Neural cell (in vitro differentiated cells): ENCODE data around the gene TRAF3. TPM values are rescaled to one million over a fixed set of nuclear protein-coding genes. Genes with fewer than 3 reads are reported as not detected.

Experiments used
- H2AFZ ChIP-seq: fragments of 200-600, 300-800 bp; sonication (generic), shearing (Covaris generic); 2 replicates; pipeline ENCODE4 v1.6.0; 2014; ENCODE audit warnings: low read depth, mild to moderate bottlenecking, antibody characterized with exemption, low read length, moderate library complexity
- H3F3A ChIP-seq: fragments of 200-600 bp; shearing (Covaris generic); 2 replicates; pipeline ENCODE4 v1.6.1; 2016; ENCODE audit warnings: mild to moderate bottlenecking, moderate library complexity, mixed read lengths, antibody characterized with exemption, low read length; ENCODE audit not compliant: insufficient read depth, poor library complexity, severe bottlenecking
- H3K27ac ChIP-seq: fragments of 200-600, 300-800 bp; sonication (generic), shearing (Covaris generic); 2 replicates; pipeline ENCODE4 v1.5.1; 2014; ENCODE audit warnings: mild to moderate bottlenecking, low read length, moderate library complexity
- H3K27me3 ChIP-seq: fragments of 300-800, 200-600 bp; sonication (generic), shearing (Covaris generic); 2 replicates; pipeline ENCODE4 v1.6.0; 2014; ENCODE audit warnings: mild to moderate bottlenecking, low read depth, low read length, moderate library complexity; ENCODE audit not compliant: insufficient read depth
- H3K36me3 ChIP-seq: fragments of 300-800, 200-600 bp; sonication (generic), shearing (Covaris generic); 2 replicates; pipeline ENCODE4 v1.5.1; 2014; ENCODE audit warnings: mild to moderate bottlenecking, antibody characterized with exemption, low read length, moderate library complexity; ENCODE audit not compliant: insufficient read depth
- H3K4me2 ChIP-seq: fragments of 300-800, 200-600 bp; sonication (generic), shearing (Covaris generic); 2 replicates; pipeline ENCODE4 v1.6.0; 2014; ENCODE audit warnings: mild to moderate bottlenecking, low read length
- H3K4me3 ChIP-seq: fragments of 300-800, 200-600 bp; sonication (generic), shearing (Covaris generic); 2 replicates; pipeline ENCODE4 v1.5.1; 2014; ENCODE audit warnings: mild to moderate bottlenecking, low read length, moderate library complexity
- H3K79me2 ChIP-seq: fragments of 200-600 bp; shearing (Covaris generic); replicated peaks from 2 replicates; pipeline ENCODE4 v1.6.0; 2014; ENCODE audit warnings: mild to moderate bottlenecking, low read length, moderate library complexity; ENCODE audit not compliant: insufficient read depth
- H3K9ac ChIP-seq: fragments of 300-800, 200-600 bp; sonication (generic), shearing (Covaris generic); 2 replicates; pipeline ENCODE4 v1.6.1; 2016; ENCODE audit warnings: mild to moderate bottlenecking, low read length, mixed read lengths
- H3K9me2 ChIP-seq: fragments of 200-600 bp; shearing (Covaris generic); 2 replicates; pipeline ENCODE4 v1.6.1; 2016; ENCODE audit warnings: mild to moderate bottlenecking, low read length, mixed read lengths; ENCODE audit not compliant: insufficient read depth
- H3K9me3 ChIP-seq: fragments of 200-600, 300-800 bp; sonication (generic), shearing (Covaris generic); 2 replicates; pipeline ENCODE4 v1.6.1; 2016; ENCODE audit warnings: mild to moderate bottlenecking, mixed run types, low read length, moderate library complexity, mixed read lengths
- H4K20me1 ChIP-seq: fragments of 200-600 bp; shearing (Covaris generic); 2 replicates; pipeline ENCODE4 v1.6.1; 2016; ENCODE audit warnings: mild to moderate bottlenecking, mixed run types; ENCODE audit not compliant: insufficient read depth
- EP300 ChIP-seq: fragments of 450-650 bp; conservative IDR thresholded peaks from 2 replicates; pipeline ENCODE4 v1.6.1; 2014; ENCODE audit warnings: antibody characterized with exemption, mild to moderate bottlenecking, moderate library complexity; ENCODE audit not compliant: poor library complexity, severe bottlenecking
- EZH2 ChIP-seq: fragments of 200-600, 300-800 bp; shearing (Covaris generic), sonication (generic); IDR thresholded peaks from 2 replicates; pipeline ENCODE4 v1.6.1; 2014; ENCODE audit warnings: antibody characterized with exemption, low read length, borderline replicate concordance, mild to moderate bottlenecking; ENCODE audit not compliant: insufficient read depth, poor library complexity, severe bottlenecking
- MXI1 ChIP-seq: fragments of 450-650 bp; conservative IDR thresholded peaks from 2 replicates; pipeline ENCODE4 v1.6.1; 2014; ENCODE audit warnings: antibody characterized with exemption, mild to moderate bottlenecking; ENCODE audit not compliant: poor library complexity, severe bottlenecking
- POLR2AphosphoS5 ChIP-seq: IDR thresholded peaks from 2 replicates; pipeline ENCODE4 v1.6.1; 2012
- RAD21 ChIP-seq: fragments of 450-650 bp; conservative IDR thresholded peaks from 2 replicates; pipeline ENCODE4 v1.6.1; 2014; ENCODE audit warnings: antibody characterized with exemption, mild to moderate bottlenecking, moderate library complexity
- SMC3 ChIP-seq: fragments of 450-650 bp; conservative IDR thresholded peaks from 2 replicates; pipeline ENCODE4 v1.6.1; 2014; ENCODE audit warnings: antibody characterized with exemption, mild to moderate bottlenecking, moderate library complexity; ENCODE audit not compliant: poor library complexity
- TAF1 ChIP-seq: IDR thresholded peaks from 2 replicates; pipeline ENCODE4 v1.6.1; 2012; ENCODE audit warnings: low read depth
- polyA plus RNA-seq: library from polyadenylated mRNA; depleted of rRNA; stranded (reverse); fragments of >200 nt; gene quantifications from 2 replicates; pipeline ENCODE4 v1.2.3, GENCODE V29; 2014
- TF ChIP-seq, protein P1 (sequence below): IDR thresholded peaks from 2 replicates; pipeline ENCODE4 v1.6.1; 2012; ENCODE audit warnings: borderline replicate concordance
- TF ChIP-seq, protein P2 (sequence below): fragments of 450-650 bp; IDR thresholded peaks from 2 replicates; pipeline ENCODE4 v1.5.1; 2014; ENCODE audit warnings: antibody characterized with exemption, mild to moderate bottlenecking, moderate library complexity; ENCODE audit not compliant: poor library complexity, severe bottlenecking

Gene TRAF3
- polyA plus RNA-seq, 1 donor from 2014 or later, result 13.3 TPM

DNA sequence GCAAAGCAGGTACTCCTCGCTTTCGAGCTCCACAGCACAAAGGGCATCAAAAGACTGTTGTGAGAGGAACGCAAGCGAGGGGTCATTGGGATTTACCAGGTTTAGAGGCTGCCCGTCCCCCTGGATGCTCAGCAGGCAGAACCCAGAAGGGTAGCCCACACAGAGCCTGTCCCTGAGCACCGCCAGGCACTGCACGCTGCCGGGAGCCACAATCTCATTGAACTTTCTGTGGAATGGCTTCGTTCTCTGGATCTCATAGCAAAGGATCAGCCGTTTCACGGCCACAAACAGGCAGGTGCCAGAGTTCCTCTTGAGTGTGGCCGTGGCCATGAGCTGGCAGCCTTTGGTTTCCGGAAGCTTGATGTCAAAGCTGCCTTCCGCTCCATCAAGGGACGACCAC lies 166.7 kb downstream of the TRAF3 start:
- no peaks in the 10 kb centered on the region for H3K79me2 ChIP-seq
- no peak overlapping the region for H3K4me2 ChIP-seq
- H2AFZ ChIP-seq, result no peak overlapping the region
- TF ChIP-seq, protein P1, sequence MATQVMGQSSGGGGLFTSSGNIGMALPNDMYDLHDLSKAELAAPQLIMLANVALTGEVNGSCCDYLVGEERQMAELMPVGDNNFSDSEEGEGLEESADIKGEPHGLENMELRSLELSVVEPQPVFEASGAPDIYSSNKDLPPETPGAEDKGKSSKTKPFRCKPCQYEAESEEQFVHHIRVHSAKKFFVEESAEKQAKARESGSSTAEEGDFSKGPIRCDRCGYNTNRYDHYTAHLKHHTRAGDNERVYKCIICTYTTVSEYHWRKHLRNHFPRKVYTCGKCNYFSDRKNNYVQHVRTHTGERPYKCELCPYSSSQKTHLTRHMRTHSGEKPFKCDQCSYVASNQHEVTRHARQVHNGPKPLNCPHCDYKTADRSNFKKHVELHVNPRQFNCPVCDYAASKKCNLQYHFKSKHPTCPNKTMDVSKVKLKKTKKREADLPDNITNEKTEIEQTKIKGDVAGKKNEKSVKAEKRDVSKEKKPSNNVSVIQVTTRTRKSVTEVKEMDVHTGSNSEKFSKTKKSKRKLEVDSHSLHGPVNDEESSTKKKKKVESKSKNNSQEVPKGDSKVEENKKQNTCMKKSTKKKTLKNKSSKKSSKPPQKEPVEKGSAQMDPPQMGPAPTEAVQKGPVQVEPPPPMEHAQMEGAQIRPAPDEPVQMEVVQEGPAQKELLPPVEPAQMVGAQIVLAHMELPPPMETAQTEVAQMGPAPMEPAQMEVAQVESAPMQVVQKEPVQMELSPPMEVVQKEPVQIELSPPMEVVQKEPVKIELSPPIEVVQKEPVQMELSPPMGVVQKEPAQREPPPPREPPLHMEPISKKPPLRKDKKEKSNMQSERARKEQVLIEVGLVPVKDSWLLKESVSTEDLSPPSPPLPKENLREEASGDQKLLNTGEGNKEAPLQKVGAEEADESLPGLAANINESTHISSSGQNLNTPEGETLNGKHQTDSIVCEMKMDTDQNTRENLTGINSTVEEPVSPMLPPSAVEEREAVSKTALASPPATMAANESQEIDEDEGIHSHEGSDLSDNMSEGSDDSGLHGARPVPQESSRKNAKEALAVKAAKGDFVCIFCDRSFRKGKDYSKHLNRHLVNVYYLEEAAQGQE, result no peak
- TF ChIP-seq TAF1 (no peak), EP300 (no peak), POLR2AphosphoS5 (no peak), MXI1 (no peak), EZH2 (no peak)
- no peaks in the 10 kb centered on the region for H3K27me3 ChIP-seq
- H3K36me3 ChIP-seq, result no peaks in the 10 kb centered on the region
- no peaks in the 10 kb centered on the region for H3F3A ChIP-seq
- no peak overlapping the region for H3K9ac ChIP-seq
- no peaks in the 10 kb centered on the region for H3K9me3 ChIP-seq
- no peak overlapping the region for H3K27ac ChIP-seq
- H3K4me3 ChIP-seq, result no peak overlapping the region
- H3K9me2 ChIP-seq, result no peaks in the 10 kb centered on the region
- H4K20me1 ChIP-seq, result no peaks in the 10 kb centered on the region

DNA sequence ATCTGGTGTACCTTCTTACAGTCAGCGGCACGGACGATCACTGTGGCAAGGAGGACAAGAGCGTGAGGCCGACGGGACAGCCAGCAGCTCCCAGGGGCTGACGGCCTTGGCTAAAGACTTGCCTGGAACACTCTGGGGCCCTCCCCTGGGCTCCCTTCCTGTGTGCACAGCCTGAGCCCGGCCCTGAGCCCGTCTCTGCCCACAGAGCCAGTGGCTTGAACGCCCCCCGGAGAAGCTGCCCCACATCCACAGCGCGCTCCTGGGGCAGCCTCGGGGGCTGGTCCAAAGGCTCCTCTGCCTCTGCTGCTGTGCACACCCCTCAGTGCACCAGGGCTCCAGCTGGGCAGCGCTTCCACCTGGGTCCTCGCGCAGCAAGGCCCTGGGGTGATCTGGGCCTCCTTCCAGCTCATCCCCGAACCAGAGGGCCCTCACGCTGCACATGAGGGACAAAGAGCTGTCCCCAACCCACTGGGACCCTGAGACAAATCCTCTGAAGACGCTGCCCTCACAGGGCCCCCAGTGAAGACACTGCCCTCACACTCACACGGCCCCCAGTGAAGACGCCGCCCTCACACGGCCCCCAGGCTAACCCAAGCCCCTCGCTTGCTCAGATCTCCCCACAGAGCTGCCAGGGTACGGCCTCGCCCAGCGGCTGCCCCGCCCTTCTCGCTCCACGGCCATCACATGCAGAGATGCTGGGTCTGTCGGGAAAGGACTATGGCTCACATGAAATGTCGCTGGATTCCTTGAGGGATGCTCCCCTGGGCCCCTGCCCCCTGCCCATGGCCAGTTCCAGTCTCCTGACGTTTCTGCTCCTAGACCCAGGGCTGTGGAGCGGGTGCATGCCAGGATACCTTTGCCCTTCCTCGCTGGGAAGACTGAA lies 167.4 kb downstream of the TRAF3 start:
- Histone ChIP-seq H3K79me2 (no peaks in the 10 kb centered on the region), H3K36me3 (peaks cover 3% of the 10 kb centered on the region), H4K20me1 (no peaks in the 10 kb centered on the region), H3K27ac (no peak overlapping the region), H2AFZ (no peak overlapping the region), H3K4me3 (no peak overlapping the region), H3K27me3 (no peaks in the 10 kb centered on the region), H3K4me2 (no peak overlapping the region), H3K9me2 (no peaks in the 10 kb centered on the region), H3K9me3 (no peaks in the 10 kb centered on the region), H3F3A (no peaks in the 10 kb centered on the region), H3K9ac (no peak overlapping the region)
- TF ChIP-seq, protein P1, result no peak
- TF ChIP-seq EZH2 (no peak), MXI1 (no peak), SMC3 (no peak), EP300 (no peak), POLR2AphosphoS5 (no peak), RAD21 (no peak), TAF1 (no peak)
- TF ChIP-seq, protein P2, sequence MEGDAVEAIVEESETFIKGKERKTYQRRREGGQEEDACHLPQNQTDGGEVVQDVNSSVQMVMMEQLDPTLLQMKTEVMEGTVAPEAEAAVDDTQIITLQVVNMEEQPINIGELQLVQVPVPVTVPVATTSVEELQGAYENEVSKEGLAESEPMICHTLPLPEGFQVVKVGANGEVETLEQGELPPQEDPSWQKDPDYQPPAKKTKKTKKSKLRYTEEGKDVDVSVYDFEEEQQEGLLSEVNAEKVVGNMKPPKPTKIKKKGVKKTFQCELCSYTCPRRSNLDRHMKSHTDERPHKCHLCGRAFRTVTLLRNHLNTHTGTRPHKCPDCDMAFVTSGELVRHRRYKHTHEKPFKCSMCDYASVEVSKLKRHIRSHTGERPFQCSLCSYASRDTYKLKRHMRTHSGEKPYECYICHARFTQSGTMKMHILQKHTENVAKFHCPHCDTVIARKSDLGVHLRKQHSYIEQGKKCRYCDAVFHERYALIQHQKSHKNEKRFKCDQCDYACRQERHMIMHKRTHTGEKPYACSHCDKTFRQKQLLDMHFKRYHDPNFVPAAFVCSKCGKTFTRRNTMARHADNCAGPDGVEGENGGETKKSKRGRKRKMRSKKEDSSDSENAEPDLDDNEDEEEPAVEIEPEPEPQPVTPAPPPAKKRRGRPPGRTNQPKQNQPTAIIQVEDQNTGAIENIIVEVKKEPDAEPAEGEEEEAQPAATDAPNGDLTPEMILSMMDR, result no peak
